Adrenal gland (tissue), 5 donors: ENCODE results near the gene STK39.

Source experiments
- POLR2A ChIP-seq, 2 donors: fragments of 450-650 bp; IDR thresholded peaks; one replicate each; pipeline ENCODE4 v1.6.1; 2017; ENCODE audit warnings: antibody characterized with exemption in 2 of 2, mild to moderate bottlenecking in 2 of 2, moderate library complexity in 1 of 2
- TF ChIP-seq, protein P1 (sequence below), 6 experiments: fragments of 450-650 bp in 4 of 6; fragments of 200-600 bp in 2 of 6; sonication (generic) in 1 of 6; IDR thresholded peaks; 1 replicate in 5 of 6; 2 replicates in 1 of 6; pipeline versions ENCODE4 v1.5.1 to v1.8.0; 2016 to 2021; ENCODE audit warnings: antibody characterized with exemption in 6 of 6, mild to moderate bottlenecking in 2 of 6, moderate library complexity in 1 of 6
- donor health status: DM: no; HTN: no; CAD: no.

DNA sequence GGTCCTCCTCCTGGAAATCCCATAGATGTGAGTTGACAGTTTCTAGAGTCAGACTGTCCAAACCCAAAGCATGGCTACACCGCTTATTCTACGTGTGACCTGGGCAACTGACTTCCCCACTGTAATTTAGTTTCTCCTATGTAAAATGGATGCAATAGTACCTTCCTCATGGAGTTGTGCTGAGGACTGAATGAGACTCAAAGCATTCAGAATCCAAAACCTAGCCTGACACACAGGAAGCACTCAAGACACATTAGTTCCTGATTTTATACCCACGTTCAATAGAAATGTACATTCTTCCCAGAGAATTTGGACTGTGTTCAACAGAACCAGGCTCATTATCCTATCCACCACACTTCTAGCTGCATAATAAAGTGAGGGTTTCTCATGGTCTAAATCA lies 88.8 kb downstream of the STK39 start:
- TF ChIP-seq, protein P1, sequence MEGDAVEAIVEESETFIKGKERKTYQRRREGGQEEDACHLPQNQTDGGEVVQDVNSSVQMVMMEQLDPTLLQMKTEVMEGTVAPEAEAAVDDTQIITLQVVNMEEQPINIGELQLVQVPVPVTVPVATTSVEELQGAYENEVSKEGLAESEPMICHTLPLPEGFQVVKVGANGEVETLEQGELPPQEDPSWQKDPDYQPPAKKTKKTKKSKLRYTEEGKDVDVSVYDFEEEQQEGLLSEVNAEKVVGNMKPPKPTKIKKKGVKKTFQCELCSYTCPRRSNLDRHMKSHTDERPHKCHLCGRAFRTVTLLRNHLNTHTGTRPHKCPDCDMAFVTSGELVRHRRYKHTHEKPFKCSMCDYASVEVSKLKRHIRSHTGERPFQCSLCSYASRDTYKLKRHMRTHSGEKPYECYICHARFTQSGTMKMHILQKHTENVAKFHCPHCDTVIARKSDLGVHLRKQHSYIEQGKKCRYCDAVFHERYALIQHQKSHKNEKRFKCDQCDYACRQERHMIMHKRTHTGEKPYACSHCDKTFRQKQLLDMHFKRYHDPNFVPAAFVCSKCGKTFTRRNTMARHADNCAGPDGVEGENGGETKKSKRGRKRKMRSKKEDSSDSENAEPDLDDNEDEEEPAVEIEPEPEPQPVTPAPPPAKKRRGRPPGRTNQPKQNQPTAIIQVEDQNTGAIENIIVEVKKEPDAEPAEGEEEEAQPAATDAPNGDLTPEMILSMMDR (IDR thresholded peaks at IDR 0.05), result no peak
- no peak for TF ChIP-seq POLR2A (IDR thresholded peaks at IDR 0.05)
